BJ (cell line): ENCODE data around the gene APOA5. TPM values are rescaled to one million over a fixed set of nuclear protein-coding genes. Genes with fewer than 3 reads are reported as not detected.

ENCODE experiments used
- CTCF ChIA-PET: fragments of 350-600 bp; formaldehyde crosslinking; extraction: SDS; loops from one replicate; lab custom pipeline; 2021; ENCODE audit warnings: antibody characterized with exemption, inconsistent platforms; lab: Yijun Ruan, JAX
- POLR2A ChIA-PET: fragments of 300-600 bp; sonication (Branson Sonifier 250); formaldehyde crosslinking; extraction: SDS; loops from one replicate; lab custom pipeline; 2021; ENCODE audit warnings: antibody characterized with exemption; lab: Charles Lee
- DNase-seq: peaks from one replicate; pipeline ENCODE4 v3.0.0-alpha.2; 2011; ENCODE audit warnings: low read depth
- H3K27me3 ChIP-seq: 2 replicates; pipeline ENCODE4 v1.6.0; 2011; ENCODE audit warnings: low read length; ENCODE audit not compliant: control insufficient read depth, insufficient read depth
- H3K36me3 ChIP-seq: 2 replicates; pipeline ENCODE4 v1.5.1; 2011; ENCODE audit warnings: low read length; ENCODE audit not compliant: control insufficient read depth, insufficient read depth
- H3K4me3 ChIP-seq: 2 replicates; pipeline ENCODE4 v1.5.1; 2011; ENCODE audit warnings: low read depth, mild to moderate bottlenecking, control low read depth, low read length
- CTCF ChIP-seq: IDR thresholded peaks from 2 replicates; pipeline ENCODE4 v1.5.1; 2011; ENCODE audit warnings: low read depth, mild to moderate bottlenecking, control low read depth, inconsistent platforms, low read length, moderate library complexity; ENCODE audit not compliant: insufficient read depth
- polyA minus RNA-seq: library from RNA; depleted of rRNA, polyadenylated mRNA; stranded (reverse); fragments of >200 nt; gene quantifications from 2 replicates; pipeline ENCODE4 v1.2.3, GENCODE V29; 2011; rRNA and poly(A)+ RNA removed
- polyA plus RNA-seq: library from polyadenylated mRNA; depleted of rRNA; stranded (reverse); fragments of >200 nt; gene quantifications from 2 replicates; pipeline ENCODE4 v1.2.3, GENCODE V29; 2011; rRNA removed

Gene APOA5
- polyA plus RNA-seq = not detected in 2 replicates
- not detected in 2 replicates for polyA minus RNA-seq

GRCh38 chr11:116791813-116792143 is at the start of gene APOA5:
APOA5 (minus strand) TSS chr11:116791879; CDS start chr11:116791860, 19 bp downstream.
- H3K4me3 ChIP-seq = no peak within 1 kb of the TSS
- ChIA-PET POLR2A (no interaction called here), CTCF (interaction anchor here (0.7 to 9.6 kb wide), 40 partner anchors 9 to 437 kb away, joined by 3 to 165 read pairs (median 4); partner anchors contain the start of genes APOA1, PAFAH1B2 and SIK3)
- TF ChIP-seq CTCF = no peak
- no peak for DNase-seq
- no peaks in the 10 kb centered on the region for H3K36me3 ChIP-seq
- no peaks in the 10 kb centered on the region for H3K27me3 ChIP-seq

GRCh38 chr11:116840746-116841296 is 49.1 kb upstream of the APOA5 start:
- ChIA-PET CTCF (interaction anchor here (1.4 to 2.1 kb wide), 4 partner anchors 8 to 265 kb away, joined by 4 to 10 read pairs (median 9); partner anchors contain the start of gene APOA5), POLR2A (no interaction called here)
- no peak for TF ChIP-seq CTCF
- Histone ChIP-seq H3K27me3 (no peaks in the 10 kb centered on the region), H3K36me3 (peaks cover 3% of the 10 kb centered on the region), H3K4me3 (no peak overlapping the region)
- DNase-seq = no peak

GRCh38 chr11:116840224-116840745 is 48.6 kb upstream of the APOA5 start:
- peaks cover 3% of the 10 kb centered on the region for H3K36me3 ChIP-seq
- POLR2A ChIA-PET = no interaction called here
- TF ChIP-seq CTCF = peak; percentile 39
- no peak for DNase-seq
- CTCF ChIA-PET = interaction anchor here (1.4 to 2.1 kb wide), 5 partner anchors 9 to 266 kb away, joined by 3 to 10 read pairs (median 9); partner anchors contain the start of gene APOA5
- no peak overlapping the region for H3K4me3 ChIP-seq
- H3K27me3 ChIP-seq = no peaks in the 10 kb centered on the region

GRCh38 chr11:116838321-116839084 is 46.8 kb upstream of the APOA5 start:
- peaks cover under 1% of the 10 kb centered on the region for H3K36me3 ChIP-seq
- CTCF ChIA-PET = interaction anchor here (1.1 to 2.1 kb wide), 4 partner anchors 10 to 389 kb away, joined by 3 to 9 read pairs (median 6); no protein-coding TSS in a partner anchor
- POLR2A ChIA-PET = no interaction called here

More at GRCh38 chr11:116838321-116839084, 46.8 kb upstream of the APOA5 start:
- no peak for TF ChIP-seq CTCF
- DNase-seq = no peak
- no peak overlapping the region for H3K4me3 ChIP-seq
- H3K27me3 ChIP-seq = no peaks in the 10 kb centered on the region
